ENCODE measurements around the gene KIF3A.

KIF3A gene

DNA sequence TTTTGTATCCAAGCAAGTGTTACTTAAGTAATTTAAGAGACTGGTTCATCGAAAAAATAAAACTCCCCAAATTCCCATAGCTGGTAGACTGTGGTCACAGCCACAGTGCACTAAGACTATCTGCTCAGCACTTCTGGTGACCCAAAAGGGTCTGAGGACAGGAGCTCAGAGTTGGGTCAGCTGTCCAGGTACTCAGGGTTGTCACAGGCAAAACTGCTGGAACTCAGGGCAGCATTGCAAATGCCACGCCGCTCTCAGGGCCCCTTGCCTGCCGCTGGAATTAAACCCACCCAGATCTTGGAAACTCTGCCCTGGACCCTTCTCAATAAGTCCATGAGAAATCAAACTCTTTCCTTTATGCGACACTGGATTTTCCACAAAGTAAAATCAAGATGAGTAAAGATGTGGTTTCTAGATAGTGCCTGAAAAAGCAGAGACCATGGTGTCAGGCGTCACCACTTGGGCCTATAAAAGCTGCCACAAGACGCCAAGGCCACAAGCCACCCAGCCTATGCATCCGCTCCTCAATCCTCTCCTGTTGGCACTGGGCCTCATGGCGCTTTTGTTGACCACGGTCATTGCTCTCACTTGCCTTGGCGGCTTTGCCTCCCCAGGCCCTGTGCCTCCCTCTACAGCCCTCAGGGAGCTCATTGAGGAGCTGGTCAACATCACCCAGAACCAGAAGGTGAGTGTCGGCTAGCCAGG is 79.5 kb downstream of the KIF3A start, which contains the start of gene IL13:
IL13 (plus strand) TSS at position 498 of the 705 bp plus-strand sequence; CDS start at position 512, 14 bp downstream.
- no peak within 1 kb of the TSS for H3K4me3 ChIP-seq
- peak; percentile 49 for DNase-seq (ENCODE audit: low spot score)
- H3K27ac ChIP-seq = no peak within 1 kb of the TSS
- TF ChIP-seq, protein P1, sequence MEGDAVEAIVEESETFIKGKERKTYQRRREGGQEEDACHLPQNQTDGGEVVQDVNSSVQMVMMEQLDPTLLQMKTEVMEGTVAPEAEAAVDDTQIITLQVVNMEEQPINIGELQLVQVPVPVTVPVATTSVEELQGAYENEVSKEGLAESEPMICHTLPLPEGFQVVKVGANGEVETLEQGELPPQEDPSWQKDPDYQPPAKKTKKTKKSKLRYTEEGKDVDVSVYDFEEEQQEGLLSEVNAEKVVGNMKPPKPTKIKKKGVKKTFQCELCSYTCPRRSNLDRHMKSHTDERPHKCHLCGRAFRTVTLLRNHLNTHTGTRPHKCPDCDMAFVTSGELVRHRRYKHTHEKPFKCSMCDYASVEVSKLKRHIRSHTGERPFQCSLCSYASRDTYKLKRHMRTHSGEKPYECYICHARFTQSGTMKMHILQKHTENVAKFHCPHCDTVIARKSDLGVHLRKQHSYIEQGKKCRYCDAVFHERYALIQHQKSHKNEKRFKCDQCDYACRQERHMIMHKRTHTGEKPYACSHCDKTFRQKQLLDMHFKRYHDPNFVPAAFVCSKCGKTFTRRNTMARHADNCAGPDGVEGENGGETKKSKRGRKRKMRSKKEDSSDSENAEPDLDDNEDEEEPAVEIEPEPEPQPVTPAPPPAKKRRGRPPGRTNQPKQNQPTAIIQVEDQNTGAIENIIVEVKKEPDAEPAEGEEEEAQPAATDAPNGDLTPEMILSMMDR (IDR thresholded peaks at IDR 0.05) = no peak

DNA sequence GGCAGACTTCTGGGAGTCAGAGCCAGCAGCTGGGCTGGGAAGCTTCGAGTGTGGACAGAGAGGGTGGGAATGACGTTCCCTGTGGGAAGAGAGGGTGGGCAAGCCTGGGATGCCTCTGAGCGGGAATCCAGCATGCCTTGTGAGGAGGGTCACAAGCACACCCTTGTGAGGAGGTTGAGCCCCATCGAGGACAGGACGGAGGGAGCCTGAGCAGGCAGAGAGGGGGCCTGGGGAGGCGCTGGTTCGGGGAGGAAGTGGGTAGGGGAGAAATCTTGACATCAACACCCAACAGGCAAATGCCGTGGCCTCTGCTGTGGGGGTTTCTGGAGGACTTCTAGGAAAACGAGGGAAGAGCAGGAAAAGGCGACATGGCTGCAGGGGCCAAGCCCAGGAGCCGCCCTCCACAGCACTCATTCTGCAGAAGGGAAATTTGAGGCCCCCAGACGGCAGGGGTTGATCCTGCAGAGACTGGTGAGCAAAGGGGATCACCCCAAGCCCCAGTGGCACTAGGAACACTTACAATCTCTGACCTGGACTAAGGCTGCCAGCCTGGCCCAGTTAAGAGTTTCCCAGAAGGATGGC is 80.5 kb downstream of the KIF3A start:
- Histone ChIP-seq H3K27ac (no peak overlapping the region), H3K4me3 (peak overlapping the region; percentile 74)
- TF ChIP-seq, protein P1 (IDR thresholded peaks at IDR 0.05) = no peak

DNA sequence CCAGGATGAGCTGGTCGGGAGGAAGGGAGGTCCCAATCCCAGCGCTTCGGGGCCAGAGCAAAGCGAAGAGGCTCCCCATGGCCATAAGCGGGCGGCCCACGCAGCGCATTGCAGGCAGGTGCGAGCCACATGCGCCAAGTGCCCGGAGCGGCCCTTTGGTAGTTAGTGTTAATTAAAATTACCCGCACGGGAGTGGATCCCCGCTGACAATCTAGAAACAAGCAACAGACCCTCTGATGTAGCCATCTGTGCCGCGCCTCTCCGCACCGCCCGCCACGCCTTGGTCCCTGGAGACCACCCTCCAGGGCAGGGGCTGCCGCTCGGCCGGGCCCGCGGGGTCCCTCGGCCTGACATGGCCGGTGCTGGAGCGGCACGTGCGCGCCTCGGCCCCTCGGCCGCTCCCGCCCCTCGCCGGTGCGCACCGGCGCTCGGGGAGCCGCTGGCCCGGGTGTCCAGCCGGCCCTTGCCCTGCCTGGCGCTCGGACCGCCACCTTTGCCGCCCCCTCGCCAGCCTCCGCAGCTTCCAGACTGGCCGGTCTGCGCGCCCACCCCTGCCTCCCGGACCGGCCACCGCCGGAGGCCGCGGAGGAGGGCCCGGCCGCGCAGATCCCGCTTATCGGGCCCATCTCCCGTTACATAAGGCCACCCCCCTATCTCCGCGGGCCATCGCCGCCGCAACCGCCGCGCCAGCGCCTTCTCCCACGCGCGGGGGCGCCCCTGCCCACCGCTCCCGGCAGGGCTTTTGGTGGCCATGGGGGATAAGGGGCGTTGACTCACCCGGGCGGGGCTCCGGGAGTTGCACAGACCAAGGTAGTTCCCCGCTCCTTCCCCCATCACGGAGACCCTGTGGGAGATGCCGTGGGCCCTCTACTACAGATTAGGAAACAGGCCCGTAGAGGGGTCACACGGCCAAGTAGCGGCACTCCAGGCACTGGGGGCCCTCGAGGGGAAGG is 81.2 kb downstream of the KIF3A start:
- TF ChIP-seq, protein P1 (IDR thresholded peaks at IDR 0.05) = no peak
- Histone ChIP-seq H3K4me3 (peak overlapping the region; percentile 74), H3K27ac (no peak overlapping the region)
- peak; percentile 72 for DNase-seq (ENCODE audit: low spot score)

More for the DNA sequence above, 80.5 kb downstream of the KIF3A start:
- peak; percentile 45 for DNase-seq (ENCODE audit: low spot score)

DNA sequence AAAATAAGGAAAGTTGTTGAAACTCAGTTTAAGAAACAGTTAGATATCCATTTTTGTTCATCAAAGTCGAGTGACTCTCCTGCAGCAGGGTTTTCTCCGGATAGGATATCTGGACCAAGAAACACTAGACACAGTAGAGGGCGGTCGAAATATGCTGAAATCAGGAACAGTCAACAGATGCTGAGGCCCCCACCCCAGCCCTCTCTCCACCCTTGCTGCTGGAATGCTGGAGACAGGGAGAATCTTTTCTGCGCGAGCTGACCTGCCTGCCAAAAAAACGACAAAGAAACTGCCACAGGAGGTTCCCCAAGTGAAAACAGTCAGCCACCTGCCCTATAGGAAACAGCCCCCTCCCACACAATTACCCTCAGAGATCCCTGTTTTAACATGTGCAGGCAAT is 83.6 kb downstream of the KIF3A start:
- no peak for DNase-seq (ENCODE audit: low spot score)

DNA sequence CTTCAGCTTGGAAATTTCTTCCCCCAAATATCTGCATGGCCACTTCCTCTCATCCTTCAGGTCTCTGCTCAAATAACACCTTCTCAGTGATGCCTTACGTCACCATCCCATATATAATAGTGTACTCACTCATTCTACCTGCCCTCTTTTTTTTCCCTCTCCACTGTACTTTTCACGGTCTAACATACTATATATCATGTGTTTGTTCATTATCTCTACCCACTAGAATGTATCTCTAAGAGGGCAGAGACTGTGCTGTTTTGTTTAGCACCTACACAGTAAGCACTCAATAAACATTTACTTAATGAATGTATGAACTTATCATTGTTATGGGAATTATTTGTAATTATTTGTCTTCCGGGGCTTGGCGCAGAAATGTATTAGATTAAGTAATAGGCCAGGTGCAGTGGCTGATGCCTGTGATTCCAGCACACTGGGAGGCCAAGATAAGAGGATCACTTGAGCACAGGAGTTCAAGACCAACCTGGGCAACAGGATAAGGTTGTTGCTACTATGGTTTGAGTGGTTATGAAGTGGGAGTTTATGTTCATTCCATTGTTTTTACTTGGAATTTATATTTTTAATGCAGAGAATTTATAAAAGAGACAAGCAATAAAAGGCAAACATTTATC is 85.4 kb downstream of the KIF3A start:
- Histone ChIP-seq H3K4me3 (no peak overlapping the region), H3K27ac (no peak overlapping the region)
- no peak for DNase-seq (ENCODE audit: low spot score)
- TF ChIP-seq, protein P1 (IDR thresholded peaks at IDR 0.05) = no peak

More for the DNA sequence above, 83.6 kb downstream of the KIF3A start:
- H3K27ac ChIP-seq = no peak overlapping the region
- TF ChIP-seq, protein P1 (IDR thresholded peaks at IDR 0.05) = no peak
- H3K4me3 ChIP-seq = no peak overlapping the region

DNA sequence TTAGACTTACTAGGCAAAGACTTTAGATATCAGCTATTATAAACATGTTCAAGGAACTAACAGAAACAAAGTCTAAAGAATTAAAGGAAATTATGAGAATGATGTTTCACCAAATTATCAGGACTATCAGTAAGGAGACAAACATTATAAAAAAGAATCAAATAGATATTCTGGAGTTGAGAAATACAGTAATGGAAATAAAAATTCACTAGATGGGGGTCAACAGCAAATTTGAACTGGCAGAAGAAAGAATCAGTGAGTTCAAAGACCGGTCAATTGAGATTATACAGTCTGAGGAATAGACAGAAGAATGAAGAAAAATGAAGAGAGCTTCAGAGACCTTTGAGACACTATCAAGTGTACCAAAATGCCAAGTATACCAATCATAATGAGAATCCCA is 89.0 kb downstream of the KIF3A start:
- Histone ChIP-seq H3K4me3 (no peak overlapping the region), H3K27ac (no peak overlapping the region)
- no peak for DNase-seq (ENCODE audit: low spot score)
- TF ChIP-seq, protein P1 (IDR thresholded peaks at IDR 0.05) = no peak
